RWPE2 (cell line): ENCODE results near the gene SRGAP2B.
A peak's percentile ranks its signal among the peaks of the same experiment; 100 is the strongest.
"Not testable (repeated sequence)": the region's sequence is repeated elsewhere in the genome, so short reads cannot be mapped to it uniquely, and the experiment has no call there.

Experiments
- ATAC-seq: fragments of 200-7000 bp; cut with Tn5 transposase; 3 replicates; pipeline ENCODE4 v1.9.1; 2021; ENCODE audit warnings: low read depth
- DNase-seq: peaks from one replicate; pipeline ENCODE4 v3.0.0-alpha.2; 2020; ENCODE audit warnings: low spot score
- H3K27ac ChIP-seq: fragments of 450-650 bp; 2 replicates; pipeline ENCODE4 v1.5.1; 2017; ENCODE audit warnings: mild to moderate bottlenecking; ENCODE audit not compliant: poor library complexity, severe bottlenecking
- H3K27me3 ChIP-seq: fragments of 250-450 bp; sonication (Bioruptor Pico); 2 replicates; pipeline ENCODE4 v1.5.1; 2021; ENCODE audit warnings: mild to moderate bottlenecking, moderate library complexity; ENCODE audit not compliant: insufficient read depth, poor library complexity, severe bottlenecking
- H3K36me3 ChIP-seq: fragments of 250-450 bp; sonication (Bioruptor Pico); 2 replicates; pipeline ENCODE4 v1.5.1; 2020; ENCODE audit warnings: low read depth, mild to moderate bottlenecking, moderate library complexity
- H3K4me1 ChIP-seq: fragments of 250-450 bp; sonication (Bioruptor Pico); 2 replicates; pipeline ENCODE4 v1.5.1; 2021; ENCODE audit warnings: mild to moderate bottlenecking, moderate library complexity; ENCODE audit not compliant: insufficient read depth, poor library complexity, severe bottlenecking
- H3K4me3 ChIP-seq: fragments of 250-450 bp; sonication (Bioruptor Pico); 2 replicates; pipeline ENCODE4 v1.5.1; 2021; ENCODE audit warnings: mild to moderate bottlenecking, moderate library complexity; ENCODE audit not compliant: severe bottlenecking
- H3K9me3 ChIP-seq: fragments of 250-450 bp; sonication (Bioruptor Pico); 2 replicates; pipeline ENCODE4 v1.5.1; 2021; ENCODE audit warnings: mild to moderate bottlenecking, moderate library complexity; ENCODE audit not compliant: severe bottlenecking

Gene SRGAP2B

GRCh38 chr1:145095284-145096057 is at the start of gene SRGAP2B, which contains the start of gene FAM72D:
Gene SRGAP2B, minus strand, starts transcription at chr1:145095328. Its CDS starts 2,427 bp downstream, at chr1:145092901.
Gene FAM72D, plus strand, starts transcription at chr1:145095974. Its CDS starts 874 bp downstream, at chr1:145096848.
- not testable (repeated sequence) for H3K4me3 ChIP-seq

GRCh38 chr1:145144264-145144913 is 49.3 kb upstream of the SRGAP2B start:
- not testable (repeated sequence) for ATAC-seq, DNase-seq, H3K9me3 ChIP-seq, H3K27me3 ChIP-seq, H3K36me3 ChIP-seq, H3K27ac ChIP-seq, H3K4me3 ChIP-seq, H3K4me1 ChIP-seq

More at GRCh38 chr1:145095284-145096057, at the start of gene SRGAP2B, which contains the start of gene FAM72D:
- peak within 1 kb of the TSS; percentile 46 for H3K27ac ChIP-seq
- H3K4me1 ChIP-seq, DNase-seq, H3K9me3 ChIP-seq, H3K27me3 ChIP-seq, H3K36me3 ChIP-seq: not testable (repeated sequence)
- ATAC-seq, result peak; percentile 81

- not testable (repeated sequence) for H3K9me3 ChIP-seq, ATAC-seq, H3K27me3 ChIP-seq, DNase-seq, H3K27ac ChIP-seq, H3K36me3 ChIP-seq, H3K4me1 ChIP-seq, H3K4me3 ChIP-seq
These were observed 45.4 kb upstream of the SRGAP2B start for GRCh38 chr1:145140549-145140948.

GRCh38 chr1:145134476-145134875 is 39.3 kb upstream of the SRGAP2B start:
- not testable (repeated sequence) for H3K27me3 ChIP-seq, H3K36me3 ChIP-seq, H3K4me1 ChIP-seq, DNase-seq, H3K27ac ChIP-seq, H3K4me3 ChIP-seq, ATAC-seq, H3K9me3 ChIP-seq

GRCh38 chr1:145128697-145129469 is 33.8 kb upstream of the SRGAP2B start:
- H3K27me3 ChIP-seq, H3K9me3 ChIP-seq, DNase-seq, H3K27ac ChIP-seq, ATAC-seq, H3K4me1 ChIP-seq, H3K36me3 ChIP-seq, H3K4me3 ChIP-seq: not testable (repeated sequence)

GRCh38 chr1:145127144-145127543 is 32.0 kb upstream of the SRGAP2B start:
- not testable (repeated sequence) for H3K4me1 ChIP-seq, H3K27me3 ChIP-seq, H3K27ac ChIP-seq, DNase-seq, ATAC-seq, H3K4me3 ChIP-seq, H3K36me3 ChIP-seq, H3K9me3 ChIP-seq

- not testable (repeated sequence) for ATAC-seq, H3K9me3 ChIP-seq, H3K27ac ChIP-seq, H3K27me3 ChIP-seq, DNase-seq, H3K36me3 ChIP-seq, H3K4me3 ChIP-seq, H3K4me1 ChIP-seq
These were observed 30.0 kb upstream of the SRGAP2B start for GRCh38 chr1:145125112-145125511.

- H3K27me3 ChIP-seq, H3K9me3 ChIP-seq, H3K27ac ChIP-seq, H3K4me3 ChIP-seq, DNase-seq, H3K36me3 ChIP-seq, H3K4me1 ChIP-seq: not testable (repeated sequence)
- ATAC-seq, result peak; percentile 32; the same call in 1 of the 3 replicates
These were observed 29.0 kb upstream of the SRGAP2B start for GRCh38 chr1:145123992-145124641.

GRCh38 chr1:145123062-145123395 is 27.9 kb upstream of the SRGAP2B start:
- not testable (repeated sequence) for H3K36me3 ChIP-seq, DNase-seq, H3K9me3 ChIP-seq, H3K4me1 ChIP-seq, H3K4me3 ChIP-seq, H3K27ac ChIP-seq, H3K27me3 ChIP-seq
- peak; percentile 1; the same call in 1 of the 3 replicates for ATAC-seq

GRCh38 chr1:145122344-145123061 is 27.4 kb upstream of the SRGAP2B start:
- H3K36me3 ChIP-seq, H3K27me3 ChIP-seq, H3K27ac ChIP-seq, H3K4me1 ChIP-seq, H3K4me3 ChIP-seq, H3K9me3 ChIP-seq, DNase-seq: not testable (repeated sequence)
- ATAC-seq, result peak; percentile 99
